ENCODE results near the gene IL1B.

DNA sequence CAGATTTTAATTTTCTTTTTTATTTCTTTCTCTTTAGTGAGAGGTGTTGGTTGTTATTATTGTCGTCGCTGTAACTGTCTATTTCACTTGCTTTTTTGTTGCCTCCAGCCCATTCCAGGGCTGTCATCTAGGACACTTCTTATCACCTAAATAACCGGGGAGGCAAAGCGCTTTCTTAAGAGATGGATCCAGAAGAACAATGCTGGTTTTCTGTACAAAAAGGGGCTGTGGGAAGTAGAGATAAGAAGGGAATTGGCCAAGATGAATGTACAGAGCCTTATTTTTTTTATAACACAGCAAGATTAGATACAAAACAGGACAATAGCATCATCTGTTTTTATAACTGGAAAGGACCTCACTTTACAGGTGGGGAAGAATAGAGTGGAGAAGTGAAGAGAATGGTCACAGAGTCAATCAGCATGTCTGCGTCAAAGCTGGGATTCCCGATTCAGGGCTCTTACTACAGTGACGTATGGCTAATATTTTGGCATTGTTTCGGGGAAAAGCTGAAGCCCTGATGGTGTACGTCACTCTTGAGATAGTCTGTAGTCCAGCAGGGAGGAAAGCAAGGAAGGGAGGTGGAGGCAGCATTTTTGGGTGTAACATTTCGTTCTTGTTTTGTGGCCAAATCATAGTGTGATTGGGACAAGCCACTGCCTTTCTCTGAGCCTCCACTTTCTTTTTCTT is 23.2 kb downstream of the IL1B start:
- TF ChIP-seq, protein P1, sequence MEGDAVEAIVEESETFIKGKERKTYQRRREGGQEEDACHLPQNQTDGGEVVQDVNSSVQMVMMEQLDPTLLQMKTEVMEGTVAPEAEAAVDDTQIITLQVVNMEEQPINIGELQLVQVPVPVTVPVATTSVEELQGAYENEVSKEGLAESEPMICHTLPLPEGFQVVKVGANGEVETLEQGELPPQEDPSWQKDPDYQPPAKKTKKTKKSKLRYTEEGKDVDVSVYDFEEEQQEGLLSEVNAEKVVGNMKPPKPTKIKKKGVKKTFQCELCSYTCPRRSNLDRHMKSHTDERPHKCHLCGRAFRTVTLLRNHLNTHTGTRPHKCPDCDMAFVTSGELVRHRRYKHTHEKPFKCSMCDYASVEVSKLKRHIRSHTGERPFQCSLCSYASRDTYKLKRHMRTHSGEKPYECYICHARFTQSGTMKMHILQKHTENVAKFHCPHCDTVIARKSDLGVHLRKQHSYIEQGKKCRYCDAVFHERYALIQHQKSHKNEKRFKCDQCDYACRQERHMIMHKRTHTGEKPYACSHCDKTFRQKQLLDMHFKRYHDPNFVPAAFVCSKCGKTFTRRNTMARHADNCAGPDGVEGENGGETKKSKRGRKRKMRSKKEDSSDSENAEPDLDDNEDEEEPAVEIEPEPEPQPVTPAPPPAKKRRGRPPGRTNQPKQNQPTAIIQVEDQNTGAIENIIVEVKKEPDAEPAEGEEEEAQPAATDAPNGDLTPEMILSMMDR (IDR thresholded peaks at IDR 0.05) = no peak
- TF ChIP-seq POLR2AphosphoS5 (IDR thresholded peaks at IDR 0.05) = no peak
- TF ChIP-seq POLR2A (IDR thresholded peaks at IDR 0.05; ENCODE audit: low read depth) = no peak
- TF ChIP-seq EP300 (IDR thresholded peaks at IDR 0.05) = no peak

Measured in esophagus muscularis mucosa (tissue), 4 donors.